Stimulated activated CD8-positive, alpha-beta memory T cell treated with anti-CD3 and anti-CD28 coated beads, Interleukin-15, amount 100 ng/mL, for 1 hour (primary cell): ENCODE data around the gene UBE2QL1.

Source experiments
- DNase-seq: peaks from one replicate; pipeline ENCODE4 v3.0.0-alpha.2; 2020; ENCODE audit warnings: low read depth

UBE2QL1 gene

GRCh38 chr5:6455571-6456200 is 7.0 kb downstream of the UBE2QL1 start:
- no peak for DNase-seq

- no peak for DNase-seq
These were observed 8.2 kb downstream of the UBE2QL1 start for GRCh38 chr5:6456766-6457370.

GRCh38 chr5:6457592-6457991 is 8.9 kb downstream of the UBE2QL1 start:
- DNase-seq, result no peak

GRCh38 chr5:6458833-6459232 is 10.2 kb downstream of the UBE2QL1 start:
- DNase-seq, result no peak

- DNase-seq, result no peak
These were observed 11.2 kb downstream of the UBE2QL1 start for GRCh38 chr5:6459896-6460295.

GRCh38 chr5:6461006-6461405 is 12.3 kb downstream of the UBE2QL1 start:
- DNase-seq, result no peak

GRCh38 chr5:6461793-6462650 is 13.4 kb downstream of the UBE2QL1 start:
- no peak for DNase-seq

- no peak for DNase-seq
These were observed 14.0 kb downstream of the UBE2QL1 start for GRCh38 chr5:6462671-6463070.

- DNase-seq, result no peak
These were observed 15.8 kb downstream of the UBE2QL1 start for GRCh38 chr5:6464441-6464840.

GRCh38 chr5:6465831-6466790 is 17.5 kb downstream of the UBE2QL1 start:
- no peak for DNase-seq

GRCh38 chr5:6466975-6467567 is 18.4 kb downstream of the UBE2QL1 start:
- no peak for DNase-seq

- no peak for DNase-seq
These were observed 18.9 kb downstream of the UBE2QL1 start for GRCh38 chr5:6467591-6467990.

- no peak for DNase-seq
These were observed 19.4 kb downstream of the UBE2QL1 start for GRCh38 chr5:6468104-6468503.

- no peak for DNase-seq
These were observed 20.2 kb downstream of the UBE2QL1 start for GRCh38 chr5:6468870-6469269.

- DNase-seq, result no peak
These were observed 21.2 kb downstream of the UBE2QL1 start for GRCh38 chr5:6469836-6470235.

- no peak for DNase-seq
These were observed 22.0 kb downstream of the UBE2QL1 start for GRCh38 chr5:6470672-6471071.

- no peak for DNase-seq
These were observed 22.6 kb downstream of the UBE2QL1 start for GRCh38 chr5:6471252-6471651.

- no peak for DNase-seq
These were observed 24.1 kb downstream of the UBE2QL1 start for GRCh38 chr5:6472792-6473191.

- no peak for DNase-seq
These were observed 24.6 kb downstream of the UBE2QL1 start for GRCh38 chr5:6473284-6473683.

GRCh38 chr5:6475626-6476312 is 27.1 kb downstream of the UBE2QL1 start:
- no peak for DNase-seq

GRCh38 chr5:6476313-6476661 is 27.6 kb downstream of the UBE2QL1 start:
- no peak for DNase-seq
